Daoy (cell line): ENCODE measurements around the gene IFI27L1. TPM values are rescaled to one million over a fixed set of nuclear protein-coding genes. Genes with fewer than 3 reads are reported as not detected.

Experiments
- DNase-seq: peaks from one replicate; pipeline ENCODE4 v3.0.0-alpha.2; 2015; ENCODE audit warnings: low read depth
- total RNA-seq: library from RNA; depleted of rRNA; stranded (reverse); fragments of >200 nt; shearing (Covaris generic); gene quantifications from 2 replicates; pipeline ENCODE4 v1.2.3, GENCODE V29; 2014; rRNA removed

The IFI27L1 gene
- total RNA-seq: 15.6 and 23.6 TPM in 2 replicates

- peak; percentile 98 for DNase-seq
Measured at GRCh38 chr14:94080621-94081385, at the start of gene IFI27L1, which contains the start of gene DDX24. Gene IFI27L1 (plus strand): TSS chr14:94081310. CDS start chr14:94096938, 15,628 bp downstream. Gene DDX24 (minus strand): TSS chr14:94081202. CDS start chr14:94079742, 1,460 bp downstream.

GRCh38 chr14:94031883-94032279 is 49.2 kb upstream of the IFI27L1 start:
- no peak for DNase-seq

GRCh38 chr14:94034886-94035285 is 46.2 kb upstream of the IFI27L1 start:
- no peak for DNase-seq

GRCh38 chr14:94036313-94037167 is 44.6 kb upstream of the IFI27L1 start:
- DNase-seq: peak; percentile 76

- no peak for DNase-seq
Measured at GRCh38 chr14:94037954-94038353, 43.2 kb upstream of the IFI27L1 start.

GRCh38 chr14:94038510-94038909 is 42.6 kb upstream of the IFI27L1 start:
- no peak for DNase-seq

- DNase-seq: no peak
Measured at GRCh38 chr14:94038921-94039629, 42.0 kb upstream of the IFI27L1 start.

GRCh38 chr14:94040247-94040646 is 40.9 kb upstream of the IFI27L1 start:
- DNase-seq: no peak

- DNase-seq: no peak
Measured at GRCh38 chr14:94040796-94041195, 40.3 kb upstream of the IFI27L1 start.

- DNase-seq: no peak
Measured at GRCh38 chr14:94041551-94042346, 39.4 kb upstream of the IFI27L1 start.

- no peak for DNase-seq
Measured at GRCh38 chr14:94042433-94043091, 38.5 kb upstream of the IFI27L1 start.

GRCh38 chr14:94043111-94043755 is 37.9 kb upstream of the IFI27L1 start:
- DNase-seq: no peak

GRCh38 chr14:94043756-94044475 is 37.2 kb upstream of the IFI27L1 start:
- DNase-seq: no peak

GRCh38 chr14:94044476-94045091 is 36.5 kb upstream of the IFI27L1 start:
- DNase-seq: no peak

GRCh38 chr14:94045101-94045500 is 36.0 kb upstream of the IFI27L1 start:
- no peak for DNase-seq

GRCh38 chr14:94045563-94046345 is 35.4 kb upstream of the IFI27L1 start:
- DNase-seq: no peak

- no peak for DNase-seq
Measured at GRCh38 chr14:94046696-94047250, 34.3 kb upstream of the IFI27L1 start.

GRCh38 chr14:94047581-94047980 is 33.5 kb upstream of the IFI27L1 start:
- no peak for DNase-seq
